Bronchial smooth muscle cell (primary cell): ENCODE data around the gene SKA3. TPM values are rescaled to one million over a fixed set of nuclear protein-coding genes. Genes with fewer than 3 reads are reported as not detected.

ENCODE experiments used
- total RNA-seq: library from RNA; depleted of rRNA; stranded (reverse); fragments of >200 nt; gene quantifications from 2 replicates; pipeline ENCODE4 v1.2.1, GENCODE V29; 2014

The SKA3 gene
- 0.86 and 1.3 TPM in 2 replicates for total RNA-seq

GRCh38 chr13:21176215-21176981 lies at the start of gene SKA3, which contains the start of gene MRPL57:
SKA3 (minus strand) TSS chr13:21176552; CDS start chr13:21176477, 75 bp downstream.
MRPL57 (plus strand) TSS chr13:21176658; CDS start chr13:21176917, 259 bp downstream.

Other genes with a start within 250 kb of the SKA3 start
- gene LATS2, start 115.0 kb downstream of the SKA3 start, total RNA-seq: 10.2 and 12.0 TPM in 2 replicates
- gene SAP18, start 36.4 kb downstream of the SKA3 start, total RNA-seq: 85.0 and 109 TPM in 2 replicates
- gene MRPL57, start 106 bp upstream of the SKA3 start, total RNA-seq: 17.0 and 17.7 TPM in 2 replicates